Stimulated activated CD8-positive, alpha-beta memory T cell treated with anti-CD3 and anti-CD28 coated beads, Interleukin-12 subunit alpha, Interleukin-12 subunit beta, amount 100 ng/mL, for 1 hour (primary cell): ENCODE data around the gene MBD5.
"Not testable (repeated sequence)": the region's sequence is repeated elsewhere in the genome, so short reads cannot be mapped to it uniquely, and the experiment has no call there.

ENCODE experiments used
- DNase-seq: peaks from one replicate; pipeline ENCODE4 v3.0.0-alpha.2; 2020; ENCODE audit warnings: low read depth

Gene MBD5

GRCh38 chr2:148021059-148021861 lies at the start of gene MBD5:
MBD5 (plus strand) TSS chr2:148021091.
- peak; percentile 25 for DNase-seq

GRCh38 chr2:147976102-147976501 lies 44.8 kb upstream of the MBD5 start:
- no peak for DNase-seq

- no peak for DNase-seq
Observed at GRCh38 chr2:147977679-147978078, 43.2 kb upstream of the MBD5 start.

GRCh38 chr2:147980940-147981528 lies 39.9 kb upstream of the MBD5 start:
- DNase-seq, result no peak

GRCh38 chr2:147989102-147989501 lies 31.8 kb upstream of the MBD5 start:
- DNase-seq, result no peak

GRCh38 chr2:147989809-147990403 lies 31.0 kb upstream of the MBD5 start:
- DNase-seq, result no peak

- DNase-seq, result not testable (repeated sequence)
Observed at GRCh38 chr2:147994965-147995364, 25.9 kb upstream of the MBD5 start.

GRCh38 chr2:147996828-147997227 lies 24.1 kb upstream of the MBD5 start:
- DNase-seq, result no peak

- no peak for DNase-seq
Observed at GRCh38 chr2:147998203-147998602, 22.7 kb upstream of the MBD5 start.

GRCh38 chr2:147999126-147999525 lies 21.8 kb upstream of the MBD5 start:
- no peak for DNase-seq

GRCh38 chr2:148000095-148000494 lies 20.8 kb upstream of the MBD5 start:
- no peak for DNase-seq

GRCh38 chr2:148002420-148002819 lies 18.5 kb upstream of the MBD5 start:
- DNase-seq, result not testable (repeated sequence)

- no peak for DNase-seq
Observed at GRCh38 chr2:148006249-148007007, 14.5 kb upstream of the MBD5 start.

- no peak for DNase-seq
Observed at GRCh38 chr2:148007219-148007900, 13.5 kb upstream of the MBD5 start.

GRCh38 chr2:148008411-148008810 lies 12.5 kb upstream of the MBD5 start:
- DNase-seq, result not testable (repeated sequence)

- DNase-seq, result no peak
Observed at GRCh38 chr2:148013876-148014275, 7.0 kb upstream of the MBD5 start.

GRCh38 chr2:148014616-148015015 lies 6.3 kb upstream of the MBD5 start:
- DNase-seq, result no peak

GRCh38 chr2:148020111-148021058 lies 506 bp upstream of the MBD5 start, which contains the start of gene ORC4:
ORC4 (minus strand) TSS chr2:148020737; CDS start chr2:147975958, 44,779 bp downstream.
- DNase-seq, result peak; percentile 96

GRCh38 chr2:148021886-148022285 lies 995 bp downstream of the MBD5 start:
- DNase-seq, result no peak

GRCh38 chr2:148022351-148022750 lies 1.5 kb downstream of the MBD5 start:
- DNase-seq, result no peak

- DNase-seq, result no peak
Observed at GRCh38 chr2:148022882-148023281, 2.0 kb downstream of the MBD5 start.
